G401 (cell line): ENCODE data around the gene RNASE2. TPM values are rescaled to one million over a fixed set of nuclear protein-coding genes. Genes with fewer than 3 reads are reported as not detected.
"Not testable (repeated sequence)": the region's sequence is repeated elsewhere in the genome, so short reads cannot be mapped to it uniquely, and the experiment has no call there.

ENCODE experiments used
- DNase-seq: peaks from one replicate; pipeline ENCODE4 v3.0.0-alpha.2; 2015; ENCODE audit warnings: low spot score
- in situ Hi-C: cut with HindIII; loops from 2 replicates; pipeline ENCODE4 v1.10.0; 2016; ENCODE audit warnings: low sequenced_read_pairs, mixed read lengths
- total RNA-seq: library from RNA; depleted of rRNA; stranded (reverse); fragments of >200 nt; shearing (Covaris generic); gene quantifications from 2 replicates; pipeline ENCODE4 v1.2.3, GENCODE V29; 2014

The RNASE2 gene
- total RNA-seq, 1 experiment from 2014 or later: not detected

DNA sequence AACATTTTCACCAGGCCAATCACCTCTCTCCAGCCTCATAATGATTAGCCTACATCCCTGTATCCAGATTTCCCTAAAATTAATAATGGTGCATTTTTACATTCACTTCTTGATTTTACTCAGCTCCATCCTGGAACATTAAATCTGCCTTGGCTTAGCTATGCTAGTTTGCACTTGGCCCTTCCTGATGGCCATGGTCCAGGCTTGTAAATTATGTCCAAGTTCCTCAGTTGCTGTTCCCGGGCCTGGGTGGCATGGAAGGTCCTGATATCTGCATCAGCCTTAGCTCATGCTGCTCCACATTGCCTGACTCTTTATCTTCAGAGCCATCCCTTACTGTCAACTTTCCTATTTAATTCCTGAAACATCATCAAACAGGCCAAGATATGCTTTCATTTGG is 23.4 kb downstream of the RNASE2 start:
- in situ Hi-C loops: no loop called here

DNA sequence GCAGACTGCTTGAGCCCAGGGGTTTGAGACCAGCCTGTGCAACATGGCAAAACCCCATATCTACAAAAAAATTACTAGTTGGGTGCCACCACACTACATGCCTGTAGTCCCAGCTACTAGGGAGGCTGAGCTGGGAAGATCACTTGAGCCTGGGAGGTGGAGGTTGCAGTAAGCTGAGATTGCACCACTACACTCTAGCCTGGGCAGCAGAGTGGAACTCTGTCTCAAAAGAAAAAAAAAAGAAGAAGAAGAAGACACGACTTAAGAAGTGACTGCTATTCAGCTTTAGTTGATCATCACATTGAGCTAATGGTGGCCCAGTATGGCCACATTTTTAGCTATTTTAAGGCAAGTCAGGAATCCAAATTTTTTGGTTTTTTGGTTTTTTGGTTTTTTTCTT is 25.6 kb downstream of the RNASE2 start:
- in situ Hi-C loops: no loop called here
- DNase-seq: no peak

More for the DNA sequence above, 23.4 kb downstream of the RNASE2 start:
- no peak for DNase-seq

DNA sequence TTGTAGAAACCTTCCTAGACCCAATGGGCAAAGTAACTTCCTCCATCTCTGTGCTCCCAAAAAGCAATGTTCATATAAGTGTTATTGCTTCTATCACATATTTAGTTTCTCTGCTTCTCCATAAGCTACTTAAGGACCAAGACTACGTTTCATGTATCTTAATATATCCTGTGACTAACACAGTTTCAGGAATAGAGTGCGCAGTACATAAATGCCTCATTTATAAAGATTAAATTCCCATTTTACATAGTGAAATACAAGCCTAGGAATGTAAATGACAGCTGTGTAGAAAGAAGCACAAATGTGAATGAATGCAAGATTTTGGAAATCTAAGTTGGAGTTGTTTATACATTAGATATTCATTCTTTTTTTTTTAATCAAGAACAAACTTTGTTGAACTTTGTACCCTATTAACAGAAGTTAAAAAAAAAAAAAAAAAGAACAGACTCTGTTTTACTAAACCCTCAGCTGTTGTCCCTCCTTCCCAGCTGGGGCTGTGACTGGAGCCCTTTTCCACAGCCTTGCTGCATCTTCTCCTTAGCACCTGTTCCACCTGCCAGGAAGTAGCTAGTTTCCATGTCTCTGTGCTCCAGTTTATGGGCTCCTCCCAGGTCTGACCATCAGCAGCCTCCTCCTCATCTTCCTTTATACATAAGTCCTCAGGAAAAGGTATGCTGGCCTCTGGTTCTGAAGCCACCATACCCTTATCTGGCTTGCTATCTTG is 27.5 kb downstream of the RNASE2 start:
- no peak for DNase-seq
- in situ Hi-C loops: no loop called here

DNA sequence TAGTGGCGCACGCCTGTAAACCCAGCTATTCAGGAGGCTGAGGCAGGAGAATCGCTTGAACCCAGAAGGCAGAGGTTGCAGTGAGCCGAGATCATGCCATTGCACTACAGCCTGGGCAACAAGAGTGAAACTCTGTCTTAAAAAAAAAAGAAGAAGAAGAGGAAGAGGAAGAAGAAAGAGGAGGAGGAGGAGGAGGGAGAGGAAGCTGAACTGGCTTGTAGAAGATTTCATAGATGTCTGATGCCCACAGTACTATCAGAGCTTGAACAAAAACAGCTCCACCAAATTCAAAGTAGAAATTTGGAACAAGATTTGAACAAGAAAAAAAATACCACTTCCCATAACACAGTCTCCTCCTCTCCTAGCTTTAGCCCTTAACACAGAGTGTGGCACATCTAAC is 30.4 kb downstream of the RNASE2 start:
- in situ Hi-C loops, DNase-seq: not testable (repeated sequence)

DNA sequence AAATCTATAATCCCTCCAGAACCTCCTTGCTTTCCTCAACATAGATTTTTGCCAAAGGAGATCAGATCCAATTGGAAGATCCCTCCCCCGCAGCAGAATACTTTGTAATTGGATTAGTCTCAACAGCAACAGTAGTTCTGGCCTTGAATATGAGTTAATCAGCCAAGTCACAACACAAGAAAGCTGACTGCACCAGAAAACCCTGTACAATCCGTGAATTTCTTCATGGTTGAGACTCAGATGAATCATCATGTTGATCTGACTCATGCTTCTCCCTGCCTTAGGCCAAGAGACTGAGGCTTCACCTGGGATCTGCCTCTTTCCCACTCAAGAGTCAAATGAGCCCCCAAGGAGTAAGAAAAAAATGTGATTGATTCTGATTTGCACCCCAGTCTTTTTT is 31.5 kb downstream of the RNASE2 start:
- no peak for DNase-seq
- in situ Hi-C loops: no loop called here

DNA sequence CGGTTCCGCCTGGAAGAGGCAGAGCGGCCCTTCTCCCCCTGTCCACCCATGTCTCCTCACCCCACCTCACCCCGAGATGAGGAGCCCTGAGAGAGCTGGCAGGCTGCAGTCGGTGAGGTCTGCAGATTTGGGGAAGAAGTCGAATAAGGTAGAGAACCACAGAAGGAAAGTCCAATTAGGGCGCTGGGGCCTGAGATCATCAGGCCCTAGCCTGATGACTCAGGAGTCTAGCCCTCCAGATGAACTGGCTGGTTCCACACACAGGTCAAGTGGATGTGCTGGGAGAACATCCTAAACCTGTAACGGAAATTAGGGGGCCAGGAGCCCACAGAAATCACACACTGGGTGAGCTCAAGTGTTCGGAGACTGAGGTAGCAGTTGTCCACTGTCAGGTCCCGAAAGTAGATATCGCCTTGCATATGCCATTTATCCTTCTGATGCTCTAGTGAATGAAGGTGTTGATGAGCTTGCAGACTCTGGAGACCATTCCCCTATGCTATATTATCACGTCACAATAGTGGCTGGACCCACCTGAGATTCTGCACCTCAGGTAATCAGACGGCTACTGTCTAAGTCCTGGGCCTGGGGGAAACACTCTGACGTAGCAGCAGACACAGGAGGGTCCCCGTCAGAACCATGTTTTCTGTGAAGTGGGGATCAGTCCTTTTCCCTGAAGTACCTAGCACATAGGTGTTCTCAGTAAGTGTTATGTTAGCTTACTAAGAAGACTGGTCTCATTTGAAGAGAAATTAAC is 33.6 kb downstream of the RNASE2 start:
- no peak for DNase-seq
- in situ Hi-C loops: no loop called here

DNA sequence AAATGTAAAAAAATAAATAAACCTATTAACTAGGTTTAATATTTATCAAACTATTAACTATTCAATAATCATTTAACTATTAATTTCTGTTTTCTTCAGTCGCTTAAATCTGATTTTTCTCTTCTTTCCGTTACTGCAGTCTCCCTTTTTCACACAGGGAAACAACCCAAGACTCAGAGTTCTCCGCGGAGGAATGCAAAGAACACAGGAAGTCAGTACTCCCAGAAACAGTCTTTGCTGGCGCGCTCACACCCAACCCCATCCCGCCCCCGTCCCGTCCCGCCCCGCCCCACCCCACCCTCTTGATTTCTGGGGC is 34.1 kb downstream of the RNASE2 start:
- in situ Hi-C loops: no loop called here
- DNase-seq: no peak

DNA sequence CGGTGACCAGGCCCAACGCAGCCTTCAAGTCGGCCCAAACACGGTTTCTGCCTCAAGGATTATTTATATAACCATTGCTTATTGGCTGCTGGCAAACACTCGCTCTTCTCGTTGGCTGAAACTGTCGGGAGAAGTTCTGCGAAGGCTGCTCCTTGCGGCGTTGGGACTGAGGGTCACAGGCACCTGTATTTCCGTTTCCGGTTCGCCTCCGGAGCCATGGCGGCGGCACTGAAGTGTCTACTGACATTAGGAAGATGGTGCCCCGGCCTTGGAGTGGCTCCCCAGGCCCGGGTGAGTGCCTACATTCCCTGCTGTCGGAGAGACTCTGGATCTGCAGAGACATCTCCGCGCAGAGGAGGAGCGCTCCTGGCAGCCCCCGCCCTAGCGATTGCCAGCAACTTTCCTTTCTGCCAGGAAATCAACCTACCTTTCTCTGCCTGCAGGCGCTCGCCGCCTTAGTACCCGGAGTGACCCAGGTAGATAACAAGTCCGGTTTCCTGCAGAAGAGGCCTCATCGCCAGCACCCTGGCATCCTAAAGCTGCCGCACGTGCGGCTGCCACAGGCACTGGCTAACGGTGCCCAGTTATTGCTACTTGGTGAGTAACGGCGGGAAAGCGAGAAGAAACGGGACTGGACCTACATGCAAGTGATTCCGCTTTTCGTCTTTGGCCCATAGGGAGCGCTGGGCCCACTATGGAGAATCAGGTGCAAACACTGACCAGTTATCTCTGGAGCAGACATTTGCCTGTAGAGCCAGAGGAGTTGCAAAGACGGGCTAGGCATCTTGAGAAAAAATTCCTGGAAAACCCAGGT is 34.7 kb downstream of the RNASE2 start, which contains the start of gene METTL17:
Gene METTL17, plus strand, starts transcription at position 194 of the 814 bp plus-strand sequence. Its CDS starts 23 bp downstream, at position 217.
- in situ Hi-C loops: no loop called here
- DNase-seq: peak; percentile 97

DNA sequence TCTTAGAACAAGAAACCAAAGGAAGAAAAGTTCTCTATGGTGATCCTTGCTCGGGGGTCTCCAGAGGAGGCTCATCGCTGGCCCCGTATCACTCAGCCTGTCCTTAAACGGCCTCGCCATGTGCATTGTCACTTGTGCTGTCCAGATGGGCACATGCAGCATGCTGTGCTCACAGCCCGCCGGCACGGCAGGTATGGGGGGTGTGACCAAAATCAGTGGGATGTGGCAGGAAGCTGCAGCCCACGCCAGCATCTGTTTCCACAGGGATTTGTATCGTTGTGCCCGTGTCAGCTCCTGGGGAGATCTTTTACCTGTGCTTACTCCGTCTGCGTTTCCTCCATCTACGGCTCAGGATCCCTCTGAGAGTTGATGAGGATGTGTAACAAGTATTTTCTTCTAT is 41.2 kb downstream of the RNASE2 start:
- no peak for DNase-seq
- in situ Hi-C loops: no loop called here

DNA sequence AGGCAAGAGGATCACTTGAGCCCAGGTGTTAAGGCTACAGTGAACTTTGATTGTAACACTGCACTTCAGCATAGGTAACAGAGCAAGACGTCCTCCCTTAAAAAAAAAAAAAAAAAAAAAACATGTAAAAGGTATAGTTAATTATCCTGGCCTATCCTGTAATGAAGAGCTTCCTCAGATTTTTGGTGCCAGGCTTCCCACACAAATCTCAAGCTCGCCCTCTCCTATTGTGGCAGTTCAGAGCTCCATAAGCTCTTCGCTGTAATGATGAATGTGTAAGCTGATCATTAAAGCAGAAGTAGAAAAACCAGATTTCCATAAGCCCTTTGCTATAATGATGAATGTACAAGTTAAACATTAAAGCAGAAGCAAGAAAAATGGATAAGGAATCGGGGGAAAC is 41.8 kb downstream of the RNASE2 start:
- in situ Hi-C loops: no loop called here

DNA sequence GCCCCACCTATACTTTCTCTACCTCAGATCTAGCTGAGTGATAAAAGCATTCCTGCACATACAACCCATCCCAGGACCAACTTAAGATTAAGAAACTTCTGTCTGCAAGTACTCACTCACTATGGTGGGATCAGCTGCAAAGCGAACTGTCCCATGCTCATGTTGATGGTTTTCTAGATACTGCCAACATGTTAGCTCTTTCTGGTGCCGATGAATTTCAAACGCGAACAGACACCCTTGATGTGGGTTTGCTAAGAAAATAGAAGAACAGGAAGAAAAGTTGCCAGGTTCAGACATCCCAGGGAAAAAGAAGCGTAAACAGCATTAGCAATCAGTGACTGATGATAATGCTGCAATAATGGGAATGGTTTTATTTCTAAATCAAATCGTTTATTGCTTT is 42.3 kb downstream of the RNASE2 start:
- no peak for DNase-seq
- in situ Hi-C loops: no loop called here

More for the DNA sequence above, 41.8 kb downstream of the RNASE2 start:
- DNase-seq: no peak

DNA sequence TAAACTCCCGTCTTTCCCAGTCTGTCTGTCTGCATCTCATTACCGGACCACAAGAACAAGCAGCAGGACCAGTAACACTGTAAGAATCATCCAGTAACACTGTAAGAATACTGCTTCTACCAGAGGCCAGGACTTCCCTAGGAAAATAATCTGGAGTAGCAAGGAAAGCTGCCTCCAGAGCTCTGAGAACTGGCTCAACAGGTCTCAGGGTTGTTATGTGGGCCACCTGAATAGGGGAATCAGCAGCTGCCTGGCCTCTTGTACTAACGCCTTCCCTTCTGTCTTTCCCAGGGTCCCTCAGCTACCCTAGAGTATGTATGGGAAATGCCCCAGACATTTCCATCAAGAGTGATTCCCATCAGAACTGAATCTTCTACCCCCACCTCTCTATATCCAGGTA is 42.9 kb downstream of the RNASE2 start:
- no peak for DNase-seq
- in situ Hi-C loops: no loop called here

DNA sequence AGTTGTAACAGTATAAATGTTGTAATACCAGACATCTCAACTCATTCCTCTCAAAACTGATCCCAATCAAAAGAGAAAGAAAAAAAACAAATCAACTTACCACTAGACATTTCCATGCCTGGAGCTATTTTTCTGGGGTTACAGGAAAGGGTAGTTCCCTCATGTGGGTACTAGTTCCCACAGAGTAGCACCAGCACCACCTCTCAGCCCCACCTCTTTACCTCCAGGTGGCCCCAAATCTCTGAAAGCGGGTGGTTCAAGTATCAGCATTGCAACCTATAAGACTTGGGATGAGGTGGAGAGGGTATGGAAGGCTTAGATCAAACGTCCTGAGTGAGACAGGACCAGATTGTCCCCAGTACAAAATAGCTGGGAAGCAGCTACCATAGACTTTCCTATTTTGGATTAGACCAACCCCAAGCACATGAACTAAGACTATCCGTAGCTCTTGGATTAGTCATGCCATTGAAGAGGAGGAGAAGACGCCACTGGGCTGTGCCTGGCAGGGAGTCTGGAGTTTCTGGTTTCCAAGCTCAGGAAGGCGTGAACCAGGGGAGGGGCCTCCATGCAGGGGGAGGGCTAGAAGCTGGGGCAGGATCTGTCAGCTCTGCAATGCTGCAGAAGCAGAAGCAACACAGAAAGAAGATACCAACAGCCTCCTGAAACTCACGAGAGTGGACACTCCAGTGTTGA is 43.5 kb downstream of the RNASE2 start, which contains the start of gene SLC39A2:
Gene SLC39A2, plus strand, starts transcription at position 620 of the 693 bp plus-strand sequence. CDS start 154 bp downstream, outside the sequence.
- DNase-seq: no peak
- in situ Hi-C loops: no loop called here

DNA sequence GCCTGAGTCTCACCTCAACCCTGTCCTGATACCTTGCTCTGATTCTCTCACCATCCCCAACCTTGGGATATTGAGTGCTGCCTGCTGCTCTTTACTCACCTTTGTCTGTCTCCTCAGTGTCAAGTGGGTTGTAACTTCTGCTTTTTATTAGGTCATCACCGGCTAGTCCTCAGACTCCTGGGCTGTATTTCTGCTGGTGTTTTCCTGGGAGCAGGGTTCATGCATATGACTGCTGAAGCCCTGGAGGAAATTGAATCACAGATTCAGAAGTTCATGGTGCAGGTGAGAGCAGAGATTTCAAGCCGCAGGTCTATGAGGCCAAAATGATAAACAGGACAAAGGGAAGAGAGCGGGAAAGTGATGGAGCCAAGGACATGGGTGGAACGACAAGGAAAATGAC is 44.3 kb downstream of the RNASE2 start:
- no peak for DNase-seq
- in situ Hi-C loops: no loop called here

DNA sequence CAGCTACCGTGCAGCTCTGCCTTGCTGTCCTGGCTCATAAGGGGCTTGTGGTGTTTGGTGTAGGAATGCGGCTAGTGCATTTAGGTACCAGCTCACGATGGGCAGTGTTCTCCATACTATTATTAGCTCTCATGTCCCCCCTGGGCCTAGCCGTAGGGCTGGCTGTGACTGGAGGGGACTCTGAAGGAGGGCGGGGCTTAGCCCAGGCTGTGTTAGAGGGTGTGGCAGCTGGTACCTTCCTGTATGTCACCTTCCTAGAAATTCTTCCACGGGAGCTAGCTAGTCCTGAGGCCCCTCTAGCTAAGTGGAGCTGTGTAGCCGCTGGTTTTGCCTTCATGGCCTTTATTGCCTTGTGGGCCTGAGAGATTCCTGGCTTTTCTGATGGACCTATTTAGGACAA is 45.9 kb downstream of the RNASE2 start:
- in situ Hi-C loops: no loop called here
- DNase-seq: no peak

DNA sequence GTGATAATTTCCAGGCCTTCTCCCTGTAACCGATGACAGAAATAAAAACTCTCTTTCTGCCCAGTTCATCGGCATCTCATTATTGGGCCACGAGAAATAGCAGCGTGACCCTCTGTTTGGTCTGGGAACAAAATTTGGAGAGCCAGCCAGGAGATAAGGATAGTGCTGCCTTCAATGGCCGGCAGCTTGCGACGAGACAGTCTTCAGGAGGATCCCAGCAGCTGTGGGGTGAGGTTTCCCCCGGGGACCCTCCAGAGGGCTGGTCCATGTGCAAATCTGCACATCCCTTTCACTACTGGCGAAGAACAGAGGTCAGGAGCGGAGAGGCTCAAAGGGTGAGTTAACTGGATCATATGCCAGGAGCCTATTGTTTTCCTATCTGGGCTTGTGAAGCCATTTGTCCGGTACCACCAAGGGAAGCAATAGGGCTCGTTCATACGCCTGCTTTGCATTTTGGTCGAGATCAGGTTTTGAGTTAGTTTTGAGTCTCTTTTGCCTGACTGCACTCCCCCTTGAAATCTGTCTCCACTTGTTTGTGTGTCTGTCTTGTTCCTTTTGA is 48.6 kb downstream of the RNASE2 start:
- DNase-seq: no peak
- in situ Hi-C loops: no loop called here
